Measurements from ENCODE around the gene CANX.

The CANX gene

GRCh38 chr5:179749857-179750508 lies 51.2 kb downstream of the CANX start:
- DNase-seq (ENCODE audit: low read depth, low spot score) = no peak
- POLR2A ChIA-PET = no interaction called here
- CTCF ChIA-PET = interaction anchor here (1.2 to 3.1 kb wide), 6 partner anchors 10 to 78 kb away, joined by 3 to 21 read pairs (median 4); partner anchors contain the start of gene MAML1

GRCh38 chr5:179753971-179754370 lies 55.2 kb downstream of the CANX start:
- ChIA-PET POLR2A (interaction anchor here (0.6 kb wide), 1 partner anchor 107 kb away, joined by 3 read pairs; no protein-coding TSS in a partner anchor), CTCF (interaction anchor here (4.6 kb wide), 1 partner anchor 10 kb away, joined by 42 read pairs; no protein-coding TSS in a partner anchor)
- no peak for DNase-seq (ENCODE audit: low read depth, low spot score)

More at GRCh38 chr5:179749857-179750508, 51.2 kb downstream of the CANX start:
- no peak overlapping the region for H3K4me3 ChIP-seq (ENCODE audit: low read depth, low read length)
- TF ChIP-seq CTCF (IDR thresholded peaks at IDR 0.05; ENCODE audit: insufficient read depth, low read length, missing control alignments) = no peak

GRCh38 chr5:179755022-179755421 lies 56.3 kb downstream of the CANX start:
- H3K4me3 ChIP-seq (ENCODE audit: low read depth, low read length) = no peak overlapping the region
- TF ChIP-seq CTCF (IDR thresholded peaks at IDR 0.05; ENCODE audit: insufficient read depth, low read length, missing control alignments) = no peak
- no peak for DNase-seq (ENCODE audit: low read depth, low spot score)
- ChIA-PET CTCF (interaction anchor here (1.2 to 4.6 kb wide), 2 partner anchors 9 to 14 kb away, joined by 3 to 42 read pairs; no protein-coding TSS in a partner anchor), POLR2A (interaction anchor here (0.6 to 1.3 kb wide), 2 partner anchors 13 to 131 kb away, joined by 3 to 4 read pairs; partner anchors contain the start of gene HNRNPH1)

More at GRCh38 chr5:179753971-179754370, 55.2 kb downstream of the CANX start:
- no peak for TF ChIP-seq CTCF (IDR thresholded peaks at IDR 0.05; ENCODE audit: insufficient read depth, low read length, missing control alignments)
- no peak overlapping the region for H3K4me3 ChIP-seq (ENCODE audit: low read depth, low read length)

- no peak for DNase-seq (ENCODE audit: low read depth, low spot score)
- TF ChIP-seq CTCF (IDR thresholded peaks at IDR 0.05; ENCODE audit: insufficient read depth, low read length, missing control alignments) = no peak
- CTCF ChIA-PET = interaction anchor here (1.4 kb wide), 1 partner anchor 9 kb away, joined by 5 read pairs; no protein-coding TSS in a partner anchor
- H3K4me3 ChIP-seq (ENCODE audit: low read depth, low read length) = no peak overlapping the region
- POLR2A ChIA-PET = no interaction called here
Measured at GRCh38 chr5:179758955-179759354, 60.2 kb downstream of the CANX start.

- TF ChIP-seq CTCF (IDR thresholded peaks at IDR 0.05; ENCODE audit: insufficient read depth, low read length, missing control alignments) = no peak
- DNase-seq (ENCODE audit: low read depth, low spot score) = no peak
- CTCF ChIA-PET = no interaction called here
- no peak overlapping the region for H3K4me3 ChIP-seq (ENCODE audit: low read depth, low read length)
- POLR2A ChIA-PET = no interaction called here
Measured at GRCh38 chr5:179759581-179760551, 61.1 kb downstream of the CANX start.

All from AG04449 (cell line).